SK-N-DZ (cell line): ENCODE data around the gene HECTD1.
"Not testable (repeated sequence)": the region's sequence is repeated elsewhere in the genome, so short reads cannot be mapped to it uniquely, and the experiment has no call there.

Source experiments
- DNase-seq: peaks from one replicate; pipeline ENCODE4 v3.0.0-alpha.2; 2015; ENCODE audit warnings: low spot score

The HECTD1 gene

GRCh38 chr14:31228533-31228932 lies 20.9 kb upstream of the HECTD1 start:
- DNase-seq, result no peak

- DNase-seq, result no peak
These were observed 17.2 kb upstream of the HECTD1 start for GRCh38 chr14:31224808-31225207.

- no peak for DNase-seq
These were observed 15.7 kb upstream of the HECTD1 start for GRCh38 chr14:31223331-31223730.

GRCh38 chr14:31222834-31223233 lies 15.2 kb upstream of the HECTD1 start:
- no peak for DNase-seq

GRCh38 chr14:31221266-31221665 lies 13.7 kb upstream of the HECTD1 start:
- DNase-seq, result no peak

DNA sequence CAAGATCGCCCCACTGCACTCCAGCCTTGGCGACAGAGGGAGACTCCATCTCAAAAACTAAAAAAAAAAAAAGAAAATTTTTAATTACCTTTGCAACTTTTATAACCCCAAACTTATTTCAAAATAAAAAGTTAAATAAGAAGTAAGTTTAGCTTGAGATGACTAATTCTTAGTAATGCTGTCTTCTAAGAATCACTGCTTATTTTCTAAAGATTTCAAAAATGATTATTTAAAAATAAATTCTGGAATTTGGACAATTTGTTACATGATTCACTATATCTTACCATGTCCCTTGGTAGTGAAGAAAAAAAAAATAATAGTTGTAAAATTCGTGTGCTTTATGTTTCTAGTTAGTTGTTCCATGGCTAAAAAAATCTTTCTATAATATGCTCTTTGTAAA lies 11.6 kb upstream of the HECTD1 start:
- DNase-seq, result no peak

DNA sequence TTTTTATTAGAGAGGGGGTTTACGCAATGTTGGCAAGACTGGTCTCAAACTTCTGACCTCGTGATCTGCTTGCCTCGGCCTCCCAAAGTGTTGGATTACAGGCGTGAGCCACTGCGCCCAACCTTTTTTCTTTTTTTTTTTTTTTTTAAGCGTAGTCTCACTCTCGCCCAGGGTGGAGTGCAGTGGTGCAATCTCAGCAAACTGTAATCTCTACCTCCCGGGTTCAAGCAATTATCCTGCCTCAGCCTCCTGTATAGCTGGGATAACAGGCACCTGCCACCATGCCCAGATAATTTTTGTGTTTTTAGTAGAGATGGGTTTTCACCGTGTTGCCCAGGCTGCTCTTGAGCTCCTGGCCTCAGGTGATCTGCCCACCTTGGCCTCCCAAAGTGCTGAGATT lies 8.8 kb upstream of the HECTD1 start:
- no peak for DNase-seq

DNA sequence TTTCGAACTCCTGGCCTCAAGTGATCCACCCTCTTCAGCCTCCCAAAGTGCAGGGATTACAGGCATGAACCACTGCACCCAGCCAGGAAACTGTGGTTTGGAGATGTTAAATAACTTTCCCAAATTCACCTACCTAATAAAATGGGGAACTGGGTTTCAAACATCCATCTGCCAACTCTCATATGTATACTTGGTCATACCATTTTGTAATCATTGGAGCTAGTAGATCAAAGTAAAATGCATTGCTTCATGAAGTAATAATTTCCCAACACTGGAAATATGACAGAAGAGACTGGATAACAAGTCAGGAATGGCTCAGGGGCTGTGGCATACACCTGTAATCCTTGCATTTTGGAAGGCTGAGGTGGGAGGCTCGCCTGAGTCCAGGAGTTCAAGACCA lies 5.3 kb upstream of the HECTD1 start:
- DNase-seq, result no peak

DNA sequence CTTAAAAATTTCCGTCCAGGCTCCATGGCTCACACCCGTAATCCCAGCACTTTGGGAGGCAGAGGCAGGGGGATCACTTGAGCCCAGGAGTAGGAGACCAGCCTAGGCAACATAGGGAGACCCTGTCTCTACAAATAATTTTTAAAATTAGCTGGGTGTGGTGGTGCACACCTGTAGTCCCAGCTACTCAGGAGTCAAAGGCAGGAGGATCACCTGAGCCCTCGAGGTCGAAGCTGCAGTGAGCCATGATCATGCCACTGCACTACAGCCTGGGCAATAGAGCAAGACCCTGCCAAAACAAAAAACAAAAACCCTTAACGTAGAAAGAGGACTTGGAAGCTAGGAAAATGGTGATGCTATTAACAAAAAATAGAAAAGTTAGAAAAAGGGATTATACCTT lies 2.0 kb upstream of the HECTD1 start:
- DNase-seq, result no peak

GRCh38 chr14:31208546-31209424 lies 1.2 kb upstream of the HECTD1 start:
- no peak for DNase-seq

DNA sequence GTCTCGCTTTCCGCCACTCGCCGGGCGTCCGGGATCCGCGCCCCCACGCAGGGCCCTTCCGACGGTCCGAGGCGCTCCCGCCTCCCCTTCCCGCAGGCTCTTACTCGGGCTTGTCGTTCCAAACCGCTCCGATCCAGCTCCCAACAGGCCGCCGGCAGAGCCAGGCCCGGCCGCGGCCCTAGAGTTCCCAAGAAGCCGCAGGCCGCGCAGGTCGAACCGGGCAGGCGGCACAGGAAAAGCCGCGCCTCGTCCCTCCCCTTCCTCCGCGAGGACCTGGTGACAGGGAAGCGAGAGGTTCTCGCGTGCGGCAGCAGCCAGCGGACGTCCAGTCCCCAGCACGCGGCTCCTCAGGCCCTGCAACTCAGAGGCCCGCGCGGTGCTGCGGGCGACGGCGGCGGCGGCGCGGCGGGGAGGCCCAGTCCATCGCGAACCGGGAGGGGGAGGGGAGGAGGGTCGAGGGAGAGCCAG lies 272 bp downstream of the HECTD1 start:
- no peak for DNase-seq

- peak; percentile 37 for DNase-seq
These were observed 882 bp downstream of the HECTD1 start for GRCh38 chr14:31206536-31207286.

DNA sequence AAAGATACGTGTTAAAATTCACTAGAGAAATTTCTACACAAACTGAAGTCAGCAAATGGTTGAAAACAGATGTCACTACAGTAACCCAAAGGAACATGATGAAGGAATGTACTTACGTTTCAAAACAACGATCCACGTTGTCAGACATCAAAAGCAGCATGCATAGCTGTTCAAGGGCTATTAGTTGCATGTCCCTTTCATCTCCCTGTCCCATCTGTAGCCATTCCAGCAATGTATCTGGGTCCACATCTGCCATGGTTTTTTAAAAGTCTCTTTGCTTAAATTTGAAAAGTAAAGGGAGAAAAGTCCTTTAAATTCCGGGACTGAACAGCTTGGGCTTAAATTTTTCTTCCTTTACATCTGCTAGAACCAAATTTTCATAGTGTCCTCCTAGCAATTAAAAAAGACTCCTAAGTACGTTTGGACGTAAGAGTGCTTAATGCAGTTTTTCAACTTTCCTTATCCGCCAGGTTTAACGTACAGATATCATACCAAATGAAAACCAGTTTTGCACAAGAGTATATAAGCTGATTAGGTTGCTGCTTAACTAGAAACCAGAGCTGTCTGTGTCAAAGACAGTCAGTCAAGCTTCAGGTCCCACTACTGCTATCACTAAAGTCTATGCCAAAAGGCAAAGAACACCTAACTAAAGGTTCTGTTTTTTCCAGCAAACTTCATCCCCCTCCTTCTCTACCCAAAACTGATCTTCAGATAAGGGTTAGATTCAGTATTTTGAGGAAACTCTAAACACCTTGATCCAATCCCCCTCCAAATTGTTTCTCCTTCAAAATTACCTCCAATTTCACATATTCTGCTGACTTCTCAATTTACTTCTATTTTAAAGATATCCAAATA lies 1.7 kb downstream of the HECTD1 start:
- peak; percentile 19 for DNase-seq

GRCh38 chr14:31204593-31205534 lies 2.7 kb downstream of the HECTD1 start:
- DNase-seq, result no peak

- DNase-seq, result not testable (repeated sequence)
These were observed 3.5 kb downstream of the HECTD1 start for GRCh38 chr14:31203899-31204592.

GRCh38 chr14:31203414-31203742 lies 4.2 kb downstream of the HECTD1 start:
- no peak for DNase-seq

GRCh38 chr14:31201111-31201510 lies 6.5 kb downstream of the HECTD1 start:
- DNase-seq, result no peak

GRCh38 chr14:31200702-31200990 lies 6.9 kb downstream of the HECTD1 start:
- DNase-seq, result no peak

DNA sequence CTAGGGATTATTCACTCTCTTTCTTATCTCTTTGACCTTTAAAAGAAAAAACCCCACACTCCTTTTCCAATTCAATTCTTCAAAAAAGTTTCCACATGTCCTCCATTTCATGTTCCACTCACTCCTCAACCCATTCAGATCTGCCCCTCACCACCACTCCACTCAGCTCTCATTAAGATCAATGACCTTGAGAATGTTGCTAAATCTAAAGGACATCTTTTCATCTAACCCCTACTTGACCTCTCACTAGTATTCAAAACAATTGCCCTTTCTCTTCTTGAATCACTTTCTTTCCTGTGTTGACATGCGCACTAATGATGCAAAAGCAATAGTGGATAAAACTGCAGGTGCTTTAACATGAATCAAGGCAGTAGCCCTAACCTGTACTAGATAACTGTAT lies 9.9 kb downstream of the HECTD1 start:
- DNase-seq, result no peak

- DNase-seq, result no peak
These were observed 10.6 kb downstream of the HECTD1 start for GRCh38 chr14:31196839-31197492.
